GM21515 (cell line): ENCODE results near the gene CCDC51.
A peak's percentile ranks its signal among the peaks of the same experiment; 100 is the strongest.

Experiments
- ATAC-seq: cut with Tn5 transposase; IDR thresholded peaks from one replicate; pipeline ENCODE4 v1.9.1; 2021; ENCODE audit not compliant: unreplicated experiment

Gene CCDC51

DNA sequence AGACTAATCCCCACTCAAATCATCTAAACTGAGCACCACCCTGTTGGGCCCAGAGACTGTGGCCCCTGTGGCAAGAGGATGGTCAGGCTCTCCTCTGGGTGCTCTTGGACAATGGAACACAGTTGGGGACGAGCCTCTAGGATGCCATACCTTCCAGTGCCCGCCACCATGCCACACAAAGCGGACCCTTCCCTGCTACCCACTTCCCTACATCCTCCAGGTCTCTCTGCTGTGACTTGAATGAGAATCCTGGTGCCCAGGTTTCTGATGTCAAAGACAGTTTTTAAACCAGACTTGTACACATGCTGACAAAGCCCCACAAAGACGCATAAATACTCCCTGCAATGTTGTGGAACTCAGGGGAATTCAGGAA lies 4.7 kb downstream of the CCDC51 start:
- ATAC-seq = no peak

DNA sequence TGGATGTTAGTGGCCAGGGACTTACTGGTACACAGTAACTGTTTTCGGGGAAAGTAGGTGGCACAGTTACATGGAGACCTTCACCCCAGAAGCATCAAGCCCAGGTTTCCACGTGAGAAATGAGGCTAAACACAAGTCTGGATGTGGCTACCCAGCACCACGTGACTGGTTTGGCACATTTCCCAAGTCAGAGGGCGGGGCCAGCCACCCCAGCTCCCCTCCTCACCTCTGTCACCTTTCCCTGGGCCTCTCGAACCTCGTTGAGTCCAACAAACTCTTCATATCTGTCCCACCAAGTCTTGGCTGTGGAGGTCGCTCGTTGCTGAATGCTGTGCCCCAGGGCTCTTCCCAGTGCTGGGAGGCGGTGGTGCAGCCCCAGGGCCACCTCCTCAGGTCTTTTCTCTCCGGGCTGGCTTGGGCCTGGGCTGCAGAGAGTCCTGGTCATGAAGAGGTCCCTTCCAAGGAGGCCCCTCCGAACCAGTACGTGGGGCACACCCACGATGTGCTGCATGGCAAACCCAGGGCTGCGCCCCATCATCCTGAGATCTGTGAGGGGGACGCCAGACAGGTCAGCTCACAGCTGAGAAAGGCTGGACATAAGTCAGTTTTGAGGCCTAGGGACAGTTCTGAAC lies 5.2 kb downstream of the CCDC51 start:
- ATAC-seq = no peak

DNA sequence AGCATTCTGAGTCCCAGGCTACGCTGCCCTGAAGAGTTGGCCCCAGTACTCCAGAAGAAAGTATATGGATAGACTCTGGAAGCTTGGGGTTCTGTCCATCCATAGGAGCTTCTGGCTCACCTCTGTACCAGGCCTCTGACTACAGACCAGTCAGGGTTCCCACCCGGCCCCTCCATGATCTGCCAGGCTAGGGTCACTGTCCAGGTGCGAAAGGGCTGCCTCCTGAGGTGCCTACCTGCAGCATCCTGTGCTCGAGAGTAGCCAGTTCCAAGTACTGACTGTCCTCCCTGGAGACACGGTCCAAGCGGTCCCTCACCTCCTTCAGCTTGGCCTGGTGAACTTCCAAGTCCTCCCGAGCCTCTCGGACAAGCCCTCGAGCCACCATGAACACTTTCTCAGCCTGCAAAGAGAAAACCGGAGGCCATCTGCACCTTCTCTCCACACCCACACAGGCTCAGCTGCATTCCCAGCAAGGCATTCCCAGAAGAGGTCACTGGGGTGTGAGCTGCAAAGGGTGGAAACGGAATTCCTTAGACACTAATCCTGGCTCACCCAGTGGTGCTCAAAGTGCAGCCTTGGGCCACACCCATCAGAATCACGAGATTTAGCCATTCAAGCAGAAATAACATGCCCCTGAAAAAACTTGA lies 6.3 kb downstream of the CCDC51 start:
- no peak for ATAC-seq

DNA sequence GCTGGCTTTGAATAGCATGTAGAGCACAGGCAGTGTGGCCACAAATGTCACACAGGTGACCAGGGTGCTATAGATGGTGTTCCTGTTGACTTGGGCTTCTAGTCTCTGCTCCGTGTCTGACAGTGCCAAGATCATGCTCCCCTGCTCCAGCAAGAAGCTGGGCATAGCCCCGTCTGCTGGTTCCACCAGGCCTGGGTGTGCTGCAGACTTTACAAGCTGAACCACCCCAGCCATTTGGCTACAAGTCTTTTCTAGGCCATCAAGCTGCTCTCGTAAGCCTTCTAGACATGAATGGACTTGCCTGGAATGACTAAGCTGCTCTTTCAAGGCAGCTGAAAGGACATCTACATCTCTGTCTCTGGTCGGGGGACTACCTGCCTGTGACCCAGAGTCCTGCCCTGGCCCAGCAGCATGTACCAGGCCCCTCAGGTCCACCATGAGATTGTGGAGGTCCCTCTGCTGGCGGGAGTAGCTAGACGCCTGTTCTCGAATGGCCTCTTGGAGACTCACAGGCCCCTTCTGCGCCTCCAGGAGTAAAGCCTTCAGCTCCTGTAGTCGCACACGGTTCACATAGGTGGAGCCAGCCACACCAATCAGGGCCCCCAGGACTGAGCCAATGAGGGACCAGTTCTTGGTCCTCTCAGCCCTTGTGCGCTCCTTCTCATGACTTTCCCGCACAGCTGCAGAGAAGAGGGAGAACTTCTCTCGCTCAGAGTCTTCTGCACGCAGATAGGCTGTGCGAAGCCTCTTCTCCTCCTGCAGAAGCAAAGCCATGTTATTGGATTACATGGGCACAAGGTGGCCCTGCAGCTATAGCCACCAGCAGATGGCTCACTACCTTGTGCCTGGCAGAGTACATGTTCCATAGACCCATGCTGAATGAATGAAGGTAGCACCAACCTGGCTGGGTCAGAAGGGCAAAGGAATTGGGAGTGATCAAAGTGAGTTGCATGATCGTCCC lies 7.2 kb downstream of the CCDC51 start:
- ATAC-seq = no peak

DNA sequence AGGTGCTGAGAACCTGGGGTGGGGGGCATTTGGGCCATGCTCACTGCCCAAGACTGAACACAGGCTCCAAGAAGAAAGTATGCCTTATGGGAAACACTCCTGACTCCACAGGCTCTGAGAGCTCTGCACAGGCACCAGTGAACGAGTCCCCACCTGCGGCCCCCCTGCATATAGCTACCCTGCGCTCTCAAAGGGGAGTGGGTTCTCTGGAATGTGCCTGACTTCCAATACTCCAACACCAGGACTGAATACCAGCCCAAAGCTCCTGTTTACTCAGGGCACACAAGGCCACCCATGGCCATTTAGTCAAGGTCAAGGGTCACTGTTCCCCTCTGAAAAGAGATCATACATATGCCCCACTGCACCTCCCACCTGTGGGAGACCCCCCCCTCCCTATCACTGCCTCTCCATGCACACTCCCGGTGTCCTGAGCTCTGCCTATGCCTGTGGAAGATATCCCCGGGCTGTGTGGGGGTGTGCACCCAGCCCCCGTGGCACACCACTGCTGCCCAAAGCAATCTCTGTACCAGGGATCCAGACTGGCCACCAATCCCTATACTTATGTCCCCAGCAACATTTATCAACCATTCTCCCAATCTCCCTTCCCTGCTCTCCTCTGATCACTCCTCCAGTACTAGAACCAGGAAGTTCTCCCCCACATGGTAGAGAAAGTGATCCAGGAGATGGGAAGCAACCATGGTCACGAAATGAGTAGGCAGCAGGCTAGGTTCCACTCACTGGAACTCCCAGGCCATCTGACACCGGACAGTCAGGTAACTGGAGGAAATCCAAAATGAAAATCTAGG lies 8.5 kb downstream of the CCDC51 start:
- no peak for ATAC-seq

DNA sequence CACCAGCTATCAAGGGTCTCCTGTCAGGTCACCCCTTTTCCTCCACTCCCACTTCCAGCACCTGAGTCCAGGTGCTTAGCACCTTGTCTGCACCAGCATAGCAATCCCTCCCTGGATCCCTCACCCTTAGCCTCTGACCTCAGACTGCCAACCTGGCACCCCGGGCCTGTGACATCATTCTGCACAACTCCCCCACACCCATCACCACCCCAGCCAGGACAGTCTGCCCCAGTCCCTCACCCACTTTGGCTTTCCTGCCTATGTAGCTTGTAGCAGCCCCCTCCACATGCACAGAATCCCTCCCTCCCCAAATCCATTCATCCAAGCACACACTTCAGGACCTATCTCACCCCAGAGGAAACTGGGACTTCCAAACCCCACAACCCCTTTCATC lies 9.2 kb downstream of the CCDC51 start:
- ATAC-seq = no peak

DNA sequence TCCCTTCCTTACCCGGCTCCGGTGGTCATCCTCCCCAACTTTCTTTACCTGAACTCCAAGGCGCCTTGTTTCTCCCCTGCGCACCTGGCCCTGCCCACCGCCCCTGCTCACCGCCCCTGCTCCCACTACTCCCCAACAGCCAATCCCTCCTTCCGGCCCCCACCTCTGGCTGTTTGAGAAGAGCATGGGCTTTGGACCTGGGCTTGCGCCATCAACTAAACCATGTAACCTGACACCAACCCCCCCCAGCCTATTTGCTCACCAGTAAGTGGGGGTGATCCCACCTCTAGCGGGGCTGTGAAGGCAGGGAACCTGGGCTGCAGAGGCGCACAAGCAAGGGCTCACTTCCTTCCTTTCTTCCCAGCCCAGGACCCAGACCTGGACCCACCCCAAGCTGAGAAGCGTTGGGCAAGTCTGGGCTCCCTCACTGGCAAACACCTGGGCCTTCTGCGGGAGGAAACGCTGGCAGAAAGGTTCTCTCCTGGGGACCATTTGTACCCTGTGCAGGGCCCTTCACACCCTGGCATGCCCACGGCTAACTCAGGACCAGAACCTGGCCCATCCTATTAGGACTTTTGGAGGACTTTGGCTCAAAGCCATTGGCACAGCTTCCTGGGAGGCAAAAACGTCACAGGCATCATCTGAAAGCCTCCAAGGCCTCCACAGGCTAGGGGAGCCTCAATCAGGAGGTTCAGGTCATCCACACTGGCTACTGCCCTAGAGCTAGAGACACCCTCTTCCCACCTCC lies 9.8 kb downstream of the CCDC51 start, which contains the start of gene PLXNB1:
TSS of gene PLXNB1 (minus strand) at position 127 of the 748 bp plus-strand sequence. CDS start 5,475 bp downstream, outside the sequence.
- ATAC-seq = no peak

DNA sequence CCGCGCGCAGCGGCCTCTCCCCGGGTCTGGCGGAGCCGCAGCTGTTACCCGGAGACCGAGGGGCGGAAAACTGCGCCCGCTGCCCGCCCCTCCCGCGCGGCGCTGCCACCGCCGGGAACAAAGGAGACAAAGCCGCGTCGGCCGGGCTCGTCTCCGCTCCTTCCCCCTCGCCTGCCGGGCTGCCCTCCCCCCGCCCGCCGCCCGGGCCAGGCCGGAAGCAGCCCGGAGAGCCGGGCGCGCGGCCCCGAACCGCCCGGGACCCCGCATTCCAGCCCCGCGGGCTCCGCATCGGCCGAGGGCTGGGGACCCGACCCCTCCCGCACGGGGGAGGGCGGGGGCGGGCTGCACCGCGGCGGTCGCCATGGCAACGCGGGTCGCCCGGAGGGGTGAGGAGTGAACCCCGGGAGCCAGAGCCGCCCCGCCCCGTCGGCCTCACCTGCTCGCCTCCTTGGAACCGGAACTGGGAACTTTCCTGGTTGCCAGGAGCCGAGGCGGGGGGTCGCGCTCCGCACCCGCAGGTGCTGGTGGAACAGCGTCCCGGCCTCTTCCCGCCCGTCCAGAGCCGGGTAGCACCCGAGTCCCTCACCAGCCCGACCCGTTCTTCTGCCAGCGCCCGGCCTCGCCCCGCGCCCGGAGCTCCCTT lies 10.5 kb downstream of the CCDC51 start:
- ATAC-seq = peak; percentile 31

DNA sequence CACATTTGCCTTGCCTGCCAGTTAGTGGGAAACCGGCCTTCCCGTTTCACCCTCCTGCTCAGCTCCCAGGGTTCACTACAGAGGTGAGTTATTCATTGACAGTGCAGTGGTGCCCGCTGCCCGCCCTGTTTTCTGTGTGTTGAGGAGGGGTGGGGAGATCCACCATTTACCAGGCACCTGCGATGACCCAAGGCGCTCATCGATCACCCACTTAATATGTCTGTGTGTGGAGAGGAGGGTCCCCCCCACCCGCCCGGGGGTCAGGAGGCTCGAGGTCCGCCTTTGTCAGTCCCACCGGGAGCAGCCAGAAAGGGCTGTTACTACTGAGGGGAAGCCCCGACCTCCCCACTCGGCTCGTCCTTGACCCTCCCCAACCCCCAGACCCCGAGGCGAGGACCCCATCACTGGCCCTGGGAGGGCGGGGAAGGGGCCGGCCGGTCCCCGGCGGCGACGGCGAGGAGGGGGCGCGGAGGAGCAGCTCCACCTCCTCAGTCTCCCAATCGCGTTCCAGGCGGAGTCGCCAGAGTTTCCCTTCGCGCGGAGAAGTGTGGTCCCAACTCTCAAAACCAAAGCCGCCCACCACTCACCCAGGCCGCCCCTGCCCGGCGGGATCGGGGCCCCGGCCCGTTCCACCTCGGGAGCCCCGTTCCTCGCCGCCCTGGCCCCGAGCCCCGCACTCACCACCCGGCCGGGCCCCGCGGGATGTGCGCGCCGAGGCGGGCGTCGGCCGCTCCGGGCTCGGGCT lies 11.2 kb downstream of the CCDC51 start:
- ATAC-seq = peak; percentile 32

DNA sequence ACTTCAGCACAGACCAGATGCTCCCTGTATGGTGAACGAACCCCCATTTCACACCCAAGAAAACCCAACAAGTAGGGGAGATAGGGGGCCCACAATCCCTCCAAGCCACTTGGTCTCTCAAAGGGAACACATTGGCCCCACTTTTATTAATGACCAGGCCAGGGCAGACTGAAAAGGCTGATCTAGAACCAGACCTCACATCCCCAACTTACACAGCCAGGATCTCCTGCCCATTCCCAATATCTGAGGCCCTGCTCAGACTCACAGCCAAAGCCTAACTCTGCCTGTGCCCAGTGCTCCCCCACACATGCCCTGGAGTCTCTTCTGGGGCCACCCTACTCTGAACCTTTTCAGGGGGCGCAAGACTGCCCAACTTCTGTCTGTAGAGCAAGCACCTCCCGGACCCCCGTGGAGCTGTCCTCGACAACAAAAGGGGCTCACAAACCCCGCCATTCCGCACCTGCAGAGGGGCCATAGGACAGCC lies 11.8 kb downstream of the CCDC51 start:
- no peak for ATAC-seq

DNA sequence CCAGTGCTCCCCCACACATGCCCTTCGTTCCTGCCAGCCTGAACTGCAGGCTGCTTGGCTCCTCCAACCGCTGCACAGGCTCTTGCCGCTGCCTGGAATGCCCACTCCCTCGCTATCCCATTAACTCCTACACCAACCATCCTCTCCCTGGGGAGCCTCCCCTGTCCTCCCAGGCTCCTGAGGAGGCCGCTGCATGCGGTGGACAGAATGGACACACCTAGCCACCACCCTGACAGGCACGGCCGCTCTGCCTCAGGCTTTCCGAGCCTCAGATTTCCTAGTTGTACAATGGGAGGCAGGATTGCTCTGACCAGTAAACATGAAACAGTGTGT lies 12.3 kb downstream of the CCDC51 start:
- no peak for ATAC-seq

DNA sequence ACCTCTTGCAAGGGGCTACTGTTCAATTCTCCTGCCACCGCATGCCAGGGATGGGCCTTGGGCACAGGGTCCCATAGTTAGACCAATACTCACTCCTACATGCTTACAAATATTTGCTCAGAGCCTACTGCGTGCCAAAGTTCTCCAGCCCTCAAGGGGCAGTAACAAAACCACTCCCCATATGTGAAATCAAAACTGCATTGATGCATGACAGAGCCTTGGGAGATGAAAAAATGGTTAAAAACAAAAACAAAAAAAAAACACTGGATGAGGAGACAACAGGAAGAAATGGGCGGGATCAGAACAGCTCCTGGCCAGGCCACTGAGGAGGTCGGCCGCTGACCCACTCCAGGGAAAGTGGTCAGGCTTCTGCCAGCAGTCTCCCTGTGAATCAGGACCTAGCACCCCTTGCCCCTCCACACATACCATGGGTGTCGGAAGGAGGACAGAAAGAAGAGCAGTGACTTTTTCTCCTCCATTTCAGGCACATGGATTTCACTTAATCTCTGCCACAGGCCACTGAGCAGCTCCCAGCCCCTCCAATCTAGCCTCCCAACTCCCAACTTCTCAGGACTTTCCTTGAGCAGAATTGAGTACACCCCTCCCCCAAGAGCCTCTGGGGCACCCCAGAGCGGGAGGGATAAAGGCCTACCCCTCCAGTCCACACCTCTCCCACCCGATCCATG lies 12.8 kb downstream of the CCDC51 start:
- ATAC-seq = no peak

DNA sequence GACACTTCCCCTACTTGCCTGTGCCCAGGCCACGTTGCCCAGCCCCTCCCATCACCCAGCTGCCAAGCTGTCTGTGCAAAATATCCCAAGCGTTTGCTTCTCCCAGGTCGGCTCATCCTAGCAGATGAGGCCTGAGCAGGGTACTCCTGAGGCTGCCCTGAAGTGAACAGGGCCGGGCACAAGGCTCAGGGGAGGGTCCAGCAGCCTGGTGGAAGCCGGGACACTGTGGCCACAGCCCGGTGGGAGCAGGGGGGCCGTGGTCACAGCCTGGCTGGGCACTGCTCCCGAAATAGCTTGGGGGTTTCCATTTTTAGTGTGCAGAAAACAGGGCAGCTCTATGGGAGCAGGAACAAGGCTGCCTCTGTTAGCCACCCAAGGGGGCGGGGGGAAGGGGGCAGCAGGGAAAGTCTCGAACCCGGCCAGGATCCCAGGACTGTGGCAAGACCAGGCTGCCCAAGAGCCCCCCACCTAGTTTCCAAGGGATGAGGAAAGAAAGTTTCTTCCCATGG lies 13.5 kb downstream of the CCDC51 start:
- no peak for ATAC-seq

DNA sequence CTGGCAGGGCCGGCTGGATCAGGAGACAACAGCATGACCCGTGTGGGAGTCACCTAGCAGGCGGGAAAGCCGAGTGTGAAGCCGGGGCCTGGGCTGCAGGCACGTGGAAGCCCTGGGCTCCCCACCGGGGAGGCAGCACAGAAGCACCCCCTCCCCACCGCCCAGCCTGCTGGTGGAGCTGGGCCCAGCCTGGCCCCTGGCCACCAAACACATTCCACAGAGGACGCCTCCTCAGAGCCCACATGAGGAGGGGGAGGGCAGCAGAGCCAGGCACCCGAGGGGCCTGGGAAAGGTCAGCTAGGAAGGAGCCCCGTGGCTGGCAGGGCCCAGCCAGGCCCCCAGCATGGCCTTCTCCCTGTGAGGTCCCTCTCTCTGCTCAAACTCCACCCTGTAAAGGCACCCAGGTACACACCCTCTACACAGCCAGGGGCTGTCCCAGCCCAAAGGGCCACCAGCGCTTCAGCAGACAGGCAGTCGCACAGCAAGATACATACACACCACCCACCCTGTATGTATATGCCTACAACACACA lies 14.6 kb downstream of the CCDC51 start:
- ATAC-seq = no peak

DNA sequence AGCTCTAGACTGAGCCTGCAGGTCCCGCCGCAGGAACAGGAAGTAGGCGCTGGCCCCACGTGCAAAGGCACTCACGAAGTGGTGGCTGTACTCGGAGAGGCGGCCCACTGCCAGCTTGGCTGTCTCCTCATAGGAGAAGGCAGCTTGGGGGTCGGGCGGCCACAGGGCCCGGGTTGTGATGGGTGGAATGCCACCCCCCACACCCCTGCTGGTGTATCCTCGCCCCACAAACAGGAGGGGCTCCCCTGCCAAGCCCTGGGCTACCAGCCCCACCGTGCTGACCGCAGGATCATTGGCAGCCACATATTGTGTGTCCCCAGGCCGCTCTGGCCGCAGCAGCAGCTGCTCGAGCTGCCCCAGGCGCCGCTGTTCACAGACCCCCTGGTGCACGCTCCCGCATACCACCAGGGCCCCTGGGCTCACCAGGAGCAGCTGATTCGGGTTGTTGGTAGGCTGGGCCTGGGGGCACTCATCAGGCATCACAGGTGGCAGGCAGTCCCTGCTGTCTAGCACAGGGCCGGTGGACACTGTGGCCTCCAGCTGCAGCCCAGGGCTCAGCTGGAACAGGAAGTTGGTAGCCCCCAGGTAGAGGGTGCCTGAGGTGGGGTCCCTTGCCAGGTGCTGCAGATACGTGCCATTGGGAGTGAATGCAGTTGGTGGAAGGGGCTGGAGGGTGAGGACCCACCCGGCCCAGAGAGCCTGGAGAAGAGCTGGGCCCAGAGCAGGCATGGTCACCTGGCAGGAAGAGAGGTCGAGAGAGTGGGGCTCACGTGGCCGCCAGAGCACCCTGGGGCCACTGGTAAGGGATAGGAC lies 15.8 kb downstream of the CCDC51 start:
- ATAC-seq = no peak

DNA sequence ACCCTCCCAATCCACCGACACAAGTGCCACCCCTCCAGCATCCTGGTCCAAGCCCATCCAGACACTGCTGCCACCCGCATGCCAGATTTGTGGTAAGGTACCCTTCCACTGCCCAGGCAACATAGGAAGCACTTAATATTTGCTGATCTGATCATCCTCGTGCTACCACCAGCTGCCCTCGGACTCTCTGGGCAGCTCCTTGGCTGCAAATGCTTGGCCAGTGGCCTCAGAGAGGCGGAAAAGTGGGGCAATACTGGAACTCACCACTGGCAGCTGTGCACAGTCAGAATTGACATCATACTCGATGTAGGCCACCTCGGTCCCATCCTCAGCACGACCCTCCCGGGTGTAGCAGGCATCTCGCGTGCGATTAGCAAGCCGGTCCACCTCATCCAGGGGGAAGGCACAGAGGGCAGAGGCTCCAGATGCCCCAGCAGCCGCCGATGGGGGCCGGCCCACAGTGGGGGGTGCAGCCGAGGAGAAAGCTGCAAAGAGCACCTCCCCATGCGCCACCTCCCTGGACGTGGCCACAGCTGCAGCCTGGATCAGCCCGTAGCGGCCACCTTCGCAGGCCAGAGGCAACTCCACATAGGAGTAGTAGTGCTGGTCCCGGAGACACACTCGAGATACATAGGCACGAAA lies 16.6 kb downstream of the CCDC51 start:
- no peak for ATAC-seq

DNA sequence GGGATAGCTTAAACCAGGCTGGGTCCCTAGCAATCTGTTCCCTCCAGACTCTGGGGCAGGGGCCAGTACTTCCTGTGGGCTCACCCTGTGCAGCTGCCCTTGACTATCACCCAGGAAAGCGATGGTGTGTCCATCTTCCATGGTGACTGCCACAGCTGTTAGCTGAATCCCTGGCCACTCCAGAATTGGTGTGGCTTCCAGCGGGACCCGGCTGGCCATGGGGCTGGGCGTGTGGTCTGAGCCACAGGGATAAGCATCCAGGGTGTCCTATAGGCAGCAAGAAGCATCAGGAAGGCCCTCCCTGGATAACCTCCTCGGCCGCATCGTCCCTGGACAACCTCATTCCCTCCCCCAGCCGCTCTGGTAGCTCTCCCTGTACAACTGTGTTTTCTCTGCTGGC lies 17.2 kb downstream of the CCDC51 start:
- no peak for ATAC-seq
